ENCODE measurements around the gene SETD3. TPM values are rescaled to one million over a fixed set of nuclear protein-coding genes. Genes with fewer than 3 reads are reported as not detected.

The SETD3 gene
- polyA plus RNA-seq, 1 donor (not counting 4 experiments of a cell fraction or from before 2014, with no cell fraction given): 48.1 TPM

DNA sequence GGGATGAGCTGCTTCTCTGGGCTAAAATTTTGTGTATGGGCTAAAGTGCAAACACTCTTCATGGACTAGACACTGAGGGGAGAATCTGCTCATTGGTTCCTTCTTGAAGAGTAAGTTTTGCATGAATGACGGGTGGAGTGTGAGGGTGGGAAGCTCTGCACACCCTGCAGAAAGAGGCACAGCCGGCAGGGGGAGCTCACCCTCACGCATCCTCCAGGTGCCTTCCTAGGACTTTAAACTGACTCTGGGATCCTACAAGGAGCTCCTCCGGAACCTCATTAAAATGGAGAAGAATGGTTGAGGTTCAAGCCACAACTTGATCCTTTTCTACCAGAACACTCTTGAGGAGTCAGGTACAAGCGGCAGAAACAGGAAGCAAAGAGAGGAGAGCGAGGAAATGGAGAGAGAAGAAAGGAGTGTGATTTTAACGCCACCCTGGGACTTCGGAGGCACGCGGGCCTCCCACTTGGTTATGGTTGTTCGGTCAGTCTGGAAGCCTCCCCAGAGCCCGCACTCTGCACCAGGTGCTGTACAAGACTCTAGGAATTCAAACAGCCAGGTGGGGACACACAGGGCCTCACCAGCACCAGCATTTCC lies 87.5 kb downstream of the SETD3 start:
- FAIRE-seq (no peak), DNase-seq (ENCODE audit: low read depth, low spot score) (peak; percentile 13)

DNA sequence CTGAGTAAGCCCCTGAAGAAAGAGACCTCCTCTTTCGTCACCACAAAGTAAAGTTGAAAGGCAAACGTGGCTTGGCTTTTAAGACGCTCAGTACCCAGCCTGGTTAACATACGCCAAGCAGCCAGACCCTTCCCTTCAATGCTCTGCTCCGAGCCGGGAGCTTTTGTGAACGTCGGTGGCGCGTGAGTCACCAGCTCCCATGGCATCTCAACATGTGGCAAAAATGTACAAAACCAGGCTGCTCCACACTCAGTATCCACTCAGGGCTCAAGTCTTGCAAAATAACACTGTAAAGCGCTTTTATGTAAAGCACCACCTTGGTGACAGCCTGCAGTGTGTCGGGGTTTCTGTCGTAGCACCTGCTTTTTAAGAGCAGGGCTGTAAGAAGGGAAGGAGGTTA lies 89.0 kb downstream of the SETD3 start:
- Histone ChIP-seq H3K9me1 (ENCODE audit: control insufficient read depth, extremely low read depth, insufficient read depth, low read length) (no peaks in the 10 kb centered on the region), H3K4me1 (ENCODE audit: control insufficient read depth, extremely low read depth, insufficient read depth, low read length) (no peaks in the 10 kb centered on the region), H3K79me2 (ENCODE audit: control insufficient read depth, insufficient read depth, low read length) (no peaks in the 10 kb centered on the region), H3K27me3 (ENCODE audit: control insufficient read depth, extremely low read depth, insufficient read depth, low read length) (peaks cover 4% of the 10 kb centered on the region), H3K4me3 (ENCODE audit: control insufficient read depth in 2 of 3, extremely low read depth in 1 of 3, insufficient read depth in 2 of 3, low read depth in 1 of 3, low read length in 3 of 3) (no peak overlapping the region), H3K4me2 (ENCODE audit: control insufficient read depth, extremely low read depth, insufficient read depth, low read depth, low read length) (no peak overlapping the region), H3K36me3 (ENCODE audit: control insufficient read depth in 2 of 2, extremely low read depth in 1 of 2, insufficient read depth in 2 of 2, low read length in 2 of 2) (peaks cover 1 to 2% of the 10 kb centered on the region in 2 experiments), H3K9me3 (ENCODE audit: control insufficient read depth, low read depth, low read length) (no peaks in the 10 kb centered on the region), H2AFZ (ENCODE audit: control insufficient read depth, low read length) (no peak overlapping the region), H4K20me1 (ENCODE audit: control insufficient read depth, extremely low read depth, insufficient read depth, low read length) (no peaks in the 10 kb centered on the region), H3K27ac (ENCODE audit: control insufficient read depth, insufficient read depth, low read length) (no peak overlapping the region), H3K9ac (ENCODE audit: control insufficient read depth, extremely low read depth, insufficient read depth, low read length) (no peak overlapping the region)
- DNase-seq (ENCODE audit: low read depth, low spot score): no peak
- TF ChIP-seq, protein P1, sequence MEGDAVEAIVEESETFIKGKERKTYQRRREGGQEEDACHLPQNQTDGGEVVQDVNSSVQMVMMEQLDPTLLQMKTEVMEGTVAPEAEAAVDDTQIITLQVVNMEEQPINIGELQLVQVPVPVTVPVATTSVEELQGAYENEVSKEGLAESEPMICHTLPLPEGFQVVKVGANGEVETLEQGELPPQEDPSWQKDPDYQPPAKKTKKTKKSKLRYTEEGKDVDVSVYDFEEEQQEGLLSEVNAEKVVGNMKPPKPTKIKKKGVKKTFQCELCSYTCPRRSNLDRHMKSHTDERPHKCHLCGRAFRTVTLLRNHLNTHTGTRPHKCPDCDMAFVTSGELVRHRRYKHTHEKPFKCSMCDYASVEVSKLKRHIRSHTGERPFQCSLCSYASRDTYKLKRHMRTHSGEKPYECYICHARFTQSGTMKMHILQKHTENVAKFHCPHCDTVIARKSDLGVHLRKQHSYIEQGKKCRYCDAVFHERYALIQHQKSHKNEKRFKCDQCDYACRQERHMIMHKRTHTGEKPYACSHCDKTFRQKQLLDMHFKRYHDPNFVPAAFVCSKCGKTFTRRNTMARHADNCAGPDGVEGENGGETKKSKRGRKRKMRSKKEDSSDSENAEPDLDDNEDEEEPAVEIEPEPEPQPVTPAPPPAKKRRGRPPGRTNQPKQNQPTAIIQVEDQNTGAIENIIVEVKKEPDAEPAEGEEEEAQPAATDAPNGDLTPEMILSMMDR (optimal IDR thresholded peaks at IDR 0.05 in 1 of 3, IDR thresholded peaks at IDR 0.05 in 1 of 3, conservative IDR thresholded peaks at IDR 0.05 in 1 of 3; ENCODE audit: extremely low read depth in 1 of 3, insufficient read depth in 2 of 3, low read length in 3 of 3): no peak
- TF ChIP-seq EZH2 (IDR thresholded peaks at IDR 0.05; ENCODE audit: low read length): no peak
- FAIRE-seq: no peak
- dilution Hi-C loops (cut with MboI; ENCODE audit: extremely low pct_ligation_motif_present, low sequenced_read_pairs): no loop called here

More for the DNA sequence above, 87.5 kb downstream of the SETD3 start:
- Histone ChIP-seq H3K36me3 (ENCODE audit: control insufficient read depth in 2 of 2, extremely low read depth in 1 of 2, insufficient read depth in 2 of 2, low read length in 2 of 2) (peaks cover 1 to 2% of the 10 kb centered on the region in 2 experiments), H3K27ac (ENCODE audit: control insufficient read depth, insufficient read depth, low read length) (no peak overlapping the region), H2AFZ (ENCODE audit: control insufficient read depth, low read length) (no peak overlapping the region), H3K4me3 (ENCODE audit: control insufficient read depth in 2 of 3, extremely low read depth in 1 of 3, insufficient read depth in 2 of 3, low read depth in 1 of 3, low read length in 3 of 3) (no peak overlapping the region), H4K20me1 (ENCODE audit: control insufficient read depth, extremely low read depth, insufficient read depth, low read length) (no peaks in the 10 kb centered on the region), H3K27me3 (ENCODE audit: control insufficient read depth, extremely low read depth, insufficient read depth, low read length) (no peaks in the 10 kb centered on the region), H3K9me1 (ENCODE audit: control insufficient read depth, extremely low read depth, insufficient read depth, low read length) (no peaks in the 10 kb centered on the region), H3K9me3 (ENCODE audit: control insufficient read depth, low read depth, low read length) (no peaks in the 10 kb centered on the region), H3K9ac (ENCODE audit: control insufficient read depth, extremely low read depth, insufficient read depth, low read length) (no peak overlapping the region), H3K4me1 (ENCODE audit: control insufficient read depth, extremely low read depth, insufficient read depth, low read length) (no peaks in the 10 kb centered on the region), H3K4me2 (ENCODE audit: control insufficient read depth, extremely low read depth, insufficient read depth, low read depth, low read length) (no peak overlapping the region), H3K79me2 (ENCODE audit: control insufficient read depth, insufficient read depth, low read length) (no peaks in the 10 kb centered on the region)
- dilution Hi-C loops (cut with MboI; ENCODE audit: extremely low pct_ligation_motif_present, low sequenced_read_pairs): no loop called here
- TF ChIP-seq EZH2 (IDR thresholded peaks at IDR 0.05; ENCODE audit: low read length): no peak
- TF ChIP-seq, protein P1 (optimal IDR thresholded peaks at IDR 0.05 in 1 of 3, IDR thresholded peaks at IDR 0.05 in 1 of 3, conservative IDR thresholded peaks at IDR 0.05 in 1 of 3; ENCODE audit: extremely low read depth in 1 of 3, insufficient read depth in 2 of 3, low read length in 3 of 3): peak; percentile 89 to 92 (median 91)

Data from keratinocyte (primary cell).